Activated T-helper 9 cell treated with anti-CD3 and anti-CD28 coated beads, Interleukin-2, amount 50 U/mL, for 16 hours (primary cell): ENCODE results near the gene COQ3.

Experiments
- DNase-seq: peaks from one replicate; pipeline ENCODE4 v3.0.0-alpha.2; 2020; ENCODE audit warnings: low read depth

The COQ3 gene

GRCh38 chr6:99333068-99333467 is 60.9 kb downstream of the COQ3 start:
- no peak for DNase-seq

- no peak for DNase-seq
These were observed 62.5 kb downstream of the COQ3 start for GRCh38 chr6:99331531-99331930.

GRCh38 chr6:99330159-99330558 is 63.8 kb downstream of the COQ3 start:
- peak; percentile 14 for DNase-seq

- no peak for DNase-seq
These were observed 69.0 kb downstream of the COQ3 start for GRCh38 chr6:99324996-99325395.
